Brain microvascular endothelial cell (primary cell): Measurements from ENCODE around the gene KCNQ1.
A peak's percentile ranks its signal among the peaks of the same experiment; 100 is the strongest.

ENCODE experiments used
- DNase-seq: peaks from one replicate; pipeline ENCODE4 v3.0.0-alpha.2; 2020
- H3K27ac ChIP-seq: fragments of 250-450 bp; sonication (Bioruptor Pico); 2 replicates; pipeline ENCODE4 v1.5.1; 2020; ENCODE audit warnings: mild to moderate bottlenecking, moderate library complexity
- H3K27me3 ChIP-seq: fragments of 250-450 bp; sonication (Bioruptor Pico); replicated peaks from 2 replicates; pipeline ENCODE4 v1.5.1; 2020; ENCODE audit warnings: mild to moderate bottlenecking
- H3K36me3 ChIP-seq: fragments of 250-450 bp; sonication (Bioruptor Pico); replicated peaks from 2 replicates; pipeline ENCODE4 v1.5.1; 2020; ENCODE audit warnings: mild to moderate bottlenecking
- H3K4me3 ChIP-seq: 2 replicates; pipeline ENCODE4 v1.5.1; 2011; ENCODE audit warnings: low read depth, mild to moderate bottlenecking, control low read depth, low read length, moderate library complexity
- in situ Hi-C: cut with HindIII; loops from 2 replicates; pipeline ENCODE4 v1.10.0; 2017; ENCODE audit warnings: low sequenced_read_pairs, low pct_ligation_motif_present
- TF ChIP-seq, protein P1 (sequence below): IDR thresholded peaks from 2 replicates; pipeline ENCODE4 v1.5.1; 2011; ENCODE audit warnings: low read depth, mild to moderate bottlenecking, moderate library complexity, low read length, control low read depth, inconsistent platforms; ENCODE audit errors: missing control alignments

KCNQ1 gene

GRCh38 chr11:2652333-2653197 lies 207.8 kb downstream of the KCNQ1 start:
- Histone ChIP-seq H3K27ac (no peak overlapping the region), H3K27me3 (no peaks in the 10 kb centered on the region), H3K4me3 (no peak overlapping the region), H3K36me3 (no peaks in the 10 kb centered on the region)
- no peak for DNase-seq
- TF ChIP-seq, protein P1, sequence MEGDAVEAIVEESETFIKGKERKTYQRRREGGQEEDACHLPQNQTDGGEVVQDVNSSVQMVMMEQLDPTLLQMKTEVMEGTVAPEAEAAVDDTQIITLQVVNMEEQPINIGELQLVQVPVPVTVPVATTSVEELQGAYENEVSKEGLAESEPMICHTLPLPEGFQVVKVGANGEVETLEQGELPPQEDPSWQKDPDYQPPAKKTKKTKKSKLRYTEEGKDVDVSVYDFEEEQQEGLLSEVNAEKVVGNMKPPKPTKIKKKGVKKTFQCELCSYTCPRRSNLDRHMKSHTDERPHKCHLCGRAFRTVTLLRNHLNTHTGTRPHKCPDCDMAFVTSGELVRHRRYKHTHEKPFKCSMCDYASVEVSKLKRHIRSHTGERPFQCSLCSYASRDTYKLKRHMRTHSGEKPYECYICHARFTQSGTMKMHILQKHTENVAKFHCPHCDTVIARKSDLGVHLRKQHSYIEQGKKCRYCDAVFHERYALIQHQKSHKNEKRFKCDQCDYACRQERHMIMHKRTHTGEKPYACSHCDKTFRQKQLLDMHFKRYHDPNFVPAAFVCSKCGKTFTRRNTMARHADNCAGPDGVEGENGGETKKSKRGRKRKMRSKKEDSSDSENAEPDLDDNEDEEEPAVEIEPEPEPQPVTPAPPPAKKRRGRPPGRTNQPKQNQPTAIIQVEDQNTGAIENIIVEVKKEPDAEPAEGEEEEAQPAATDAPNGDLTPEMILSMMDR = no peak
- in situ Hi-C loops = no loop called here

GRCh38 chr11:2653198-2653551 lies 208.4 kb downstream of the KCNQ1 start:
- Histone ChIP-seq H3K4me3 (no peak overlapping the region), H3K36me3 (no peaks in the 10 kb centered on the region), H3K27me3 (no peaks in the 10 kb centered on the region), H3K27ac (no peak overlapping the region)
- DNase-seq = no peak
- TF ChIP-seq, protein P1 = no peak
- in situ Hi-C loops = no loop called here

DNA sequence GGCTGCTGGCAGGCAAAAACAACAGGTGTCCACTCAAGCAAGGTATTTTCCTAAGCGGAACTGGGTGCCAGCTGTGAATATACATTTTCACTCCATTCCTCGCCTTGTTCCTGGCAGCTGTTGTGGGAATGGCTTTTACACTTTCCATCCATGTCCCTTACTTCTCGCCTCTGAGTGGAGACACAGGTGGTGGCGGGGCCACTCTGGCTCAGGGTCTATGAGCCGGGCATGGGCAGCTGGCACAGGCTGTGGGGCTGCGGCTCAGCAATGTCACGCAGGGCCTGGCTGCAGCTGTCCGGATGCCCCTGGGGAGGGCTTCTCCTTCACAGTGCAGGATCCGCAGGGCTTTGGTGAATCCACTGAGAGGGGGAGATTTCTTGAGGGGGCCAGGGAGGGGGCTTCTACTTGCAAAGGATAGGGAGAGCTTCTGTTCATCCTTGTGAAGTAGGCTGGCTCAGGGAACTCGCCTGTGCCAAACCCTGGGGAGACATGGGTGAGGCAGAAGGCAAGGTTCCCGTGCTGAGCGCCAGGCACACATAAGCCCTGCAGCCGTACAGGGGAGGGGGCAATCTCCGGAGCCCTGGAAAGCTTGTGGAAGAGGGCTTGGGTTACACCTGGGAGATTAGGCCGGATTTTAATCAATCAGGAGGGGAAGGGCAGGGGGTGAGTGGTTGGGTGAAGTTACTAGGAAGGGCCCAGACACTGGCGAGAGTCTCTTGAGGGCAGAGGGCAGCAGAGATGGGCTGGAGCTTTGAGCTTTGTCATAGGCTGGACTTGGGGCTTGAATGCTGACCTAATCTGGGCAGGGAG lies 209.3 kb downstream of the KCNQ1 start:
- no peak overlapping the region for H3K27ac ChIP-seq
- H3K36me3 ChIP-seq = no peaks in the 10 kb centered on the region
- no peak for DNase-seq
- no peak overlapping the region for H3K4me3 ChIP-seq
- in situ Hi-C loops = no loop called here
- H3K27me3 ChIP-seq = no peaks in the 10 kb centered on the region
- TF ChIP-seq, protein P1 = no peak

GRCh38 chr11:2655016-2655719 lies 210.4 kb downstream of the KCNQ1 start:
- Histone ChIP-seq H3K4me3 (no peak overlapping the region), H3K27ac (no peak overlapping the region), H3K36me3 (no peaks in the 10 kb centered on the region), H3K27me3 (no peaks in the 10 kb centered on the region)
- in situ Hi-C loops = no loop called here
- TF ChIP-seq, protein P1 = no peak
- DNase-seq = no peak

DNA sequence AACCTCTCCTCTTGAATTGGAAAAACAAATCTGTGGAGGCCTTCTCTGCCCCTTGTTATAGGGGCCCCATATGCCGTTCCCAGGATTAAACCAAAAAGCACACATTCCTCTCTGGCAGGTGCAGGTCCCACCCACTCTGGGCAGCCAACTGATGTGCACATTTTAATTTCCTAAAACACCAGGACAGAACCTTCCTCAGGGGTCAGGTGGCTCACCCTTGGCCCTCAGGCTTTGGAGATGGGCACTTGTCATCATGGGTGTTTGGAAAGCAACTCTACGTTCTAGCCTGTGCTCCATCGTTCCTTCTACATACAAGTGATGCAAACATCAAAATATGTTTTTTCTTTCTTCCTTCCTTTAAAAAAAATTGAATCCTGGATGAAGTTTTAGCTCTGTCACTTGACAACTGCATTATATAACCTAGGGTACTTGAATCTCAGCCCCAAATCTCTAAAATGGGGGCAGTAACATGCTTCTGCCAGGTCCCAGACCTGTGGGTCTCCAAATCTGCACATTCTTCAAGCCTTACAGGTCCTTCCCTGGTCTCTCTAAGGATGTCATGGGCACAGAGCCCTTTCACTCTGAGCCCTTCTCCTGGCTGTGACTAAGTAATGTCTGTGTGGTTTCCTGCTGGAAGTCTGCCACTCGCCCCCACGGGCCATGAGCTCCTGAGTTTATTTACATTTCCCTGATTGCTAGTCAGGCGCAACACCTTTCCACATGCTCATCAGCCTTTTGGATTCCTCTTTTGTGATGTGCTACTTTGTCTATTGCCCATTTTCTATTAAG lies 211.2 kb downstream of the KCNQ1 start:
- in situ Hi-C loops = no loop called here
- TF ChIP-seq, protein P1 = no peak
- no peak overlapping the region for H3K4me3 ChIP-seq
- peak; percentile 21 for DNase-seq
- no peak overlapping the region for H3K27ac ChIP-seq
- H3K36me3 ChIP-seq = no peaks in the 10 kb centered on the region
- no peaks in the 10 kb centered on the region for H3K27me3 ChIP-seq
